H9 (cell line): Measurements from ENCODE around the gene UTP4. TPM values are rescaled to one million over a fixed set of nuclear protein-coding genes. Genes with fewer than 3 reads are reported as not detected.

Experiments used
- DNase-seq: peaks from one replicate; pipeline ENCODE4 v3.0.0-alpha.2; 2017
- H2AFZ ChIP-seq: one replicate; pipeline ENCODE4 v1.6.1; 2013; ENCODE audit warnings: mild to moderate bottlenecking, low read length, control low read depth, moderate library complexity
- H2AK5ac ChIP-seq: 2 replicates; pipeline ENCODE4 v1.6.1; 2013; ENCODE audit warnings: low read length, control low read depth, mixed read lengths; ENCODE audit not compliant: insufficient read length
- H2BK120ac ChIP-seq: one replicate; pipeline ENCODE4 v1.6.1; 2013; ENCODE audit warnings: low read depth, mild to moderate bottlenecking, low read length, control low read depth, inconsistent platforms; ENCODE audit not compliant: poor library complexity, severe bottlenecking
- H2BK12ac ChIP-seq: 2 replicates; pipeline ENCODE4 v1.6.1; 2013; ENCODE audit warnings: low read length, control low read depth, mixed read lengths, low read depth; ENCODE audit not compliant: insufficient read length
- H2BK15ac ChIP-seq: 2 replicates; pipeline ENCODE4 v1.6.1; 2013; ENCODE audit warnings: low read depth, low read length, control low read depth
- H2BK20ac ChIP-seq: one replicate; pipeline ENCODE4 v1.6.1; 2013; ENCODE audit warnings: low read depth, mild to moderate bottlenecking, low read length, control low read depth, inconsistent platforms; ENCODE audit not compliant: poor library complexity, severe bottlenecking
- H2BK5ac ChIP-seq: 2 replicates; pipeline ENCODE4 v1.6.1; 2013; ENCODE audit warnings: low read length, control low read depth, mixed read lengths; ENCODE audit not compliant: insufficient read length
- H3K14ac ChIP-seq: 2 replicates; pipeline ENCODE4 v1.6.1; 2013; ENCODE audit warnings: low read length, control low read depth; ENCODE audit not compliant: insufficient read depth
- H3K18ac ChIP-seq: 2 replicates; pipeline ENCODE4 v1.6.1; 2013; ENCODE audit warnings: low read depth, mild to moderate bottlenecking, mixed read lengths, low read length, control low read depth; ENCODE audit not compliant: insufficient read length
- H3K23ac ChIP-seq: 2 replicates; pipeline ENCODE4 v1.6.1; 2013; ENCODE audit warnings: low read length, control low read depth, mixed read lengths, low read depth; ENCODE audit not compliant: insufficient read length
- H3K23me2 ChIP-seq: 2 replicates; pipeline ENCODE4 v1.6.1; 2013; ENCODE audit warnings: low read depth, mild to moderate bottlenecking, mixed read lengths, low read length, control low read depth; ENCODE audit not compliant: insufficient read length, poor library complexity, severe bottlenecking
- H3K27ac ChIP-seq: 2 replicates; pipeline ENCODE4 v1.5.1; 2013; ENCODE audit warnings: low read length, control low read depth, mixed read lengths, low read depth; ENCODE audit not compliant: insufficient read length
- H3K27me3 ChIP-seq: 2 replicates; pipeline ENCODE4 v1.6.1; 2013; ENCODE audit warnings: low read length, control low read depth, inconsistent platforms; ENCODE audit not compliant: insufficient read depth
- H3K4ac ChIP-seq: 2 replicates; pipeline ENCODE4 v1.6.1; 2013; ENCODE audit warnings: low read depth, mild to moderate bottlenecking, control low read depth, inconsistent platforms, low read length, moderate library complexity
- H3K4me1 ChIP-seq: 2 replicates; pipeline ENCODE4 v1.6.1; 2013; ENCODE audit warnings: low read length, control low read depth, inconsistent platforms; ENCODE audit not compliant: insufficient read depth
- H3K4me2 ChIP-seq: 2 replicates; pipeline ENCODE4 v1.6.1; 2013; ENCODE audit warnings: low read length, control low read depth, mixed read lengths; ENCODE audit not compliant: insufficient read length, insufficient read depth
- H3K56ac ChIP-seq: 2 replicates; pipeline ENCODE4 v1.6.1; 2013; ENCODE audit warnings: low read depth, mild to moderate bottlenecking, mixed read lengths, low read length, control low read depth; ENCODE audit not compliant: insufficient read length
- H3K79me1 ChIP-seq: 2 replicates; pipeline ENCODE4 v1.6.1; 2013; ENCODE audit warnings: low read depth, mild to moderate bottlenecking, moderate library complexity, low read length, control low read depth, inconsistent platforms; ENCODE audit not compliant: insufficient read depth, poor library complexity, severe bottlenecking
- H3K79me2 ChIP-seq: 2 replicates; pipeline ENCODE4 v1.6.1; 2013; ENCODE audit warnings: low read length, control low read depth, inconsistent platforms; ENCODE audit not compliant: insufficient read depth
- H3K9ac ChIP-seq: 2 replicates; pipeline ENCODE4 v1.6.1; 2013; ENCODE audit warnings: low read length, control low read depth, mixed read lengths; ENCODE audit not compliant: insufficient read length; ENCODE audit errors: extremely low read depth
- H3K9me3 ChIP-seq: one replicate; pipeline ENCODE4 v1.6.1; 2013; ENCODE audit warnings: low read depth, low read length, inconsistent platforms; ENCODE audit not compliant: control insufficient read depth
- H3T11ph ChIP-seq: one replicate; pipeline ENCODE4 v1.6.1; 2013; ENCODE audit warnings: mild to moderate bottlenecking, low read length, control low read depth, inconsistent platforms
- H4K20me1 ChIP-seq: one replicate; pipeline ENCODE4 v1.6.1; 2013; ENCODE audit not compliant: control insufficient read depth, insufficient read length, insufficient read depth
- H4K5ac ChIP-seq: 2 replicates; pipeline ENCODE4 v1.6.1; 2013; ENCODE audit warnings: low read depth, mild to moderate bottlenecking, mixed read lengths, low read length, control low read depth; ENCODE audit not compliant: insufficient read length
- H4K8ac ChIP-seq: replicated peaks from 2 replicates; pipeline ENCODE4 v1.6.1; 2013; ENCODE audit warnings: low read length, control low read depth, mixed read lengths, low read depth; ENCODE audit not compliant: insufficient read length
- H4K91ac ChIP-seq: 2 replicates; pipeline ENCODE4 v1.6.1; 2013; ENCODE audit warnings: low read depth, mild to moderate bottlenecking, moderate library complexity, mixed read lengths, low read length, control low read depth; ENCODE audit not compliant: insufficient read length
- H3K27ac Mint-ChIP-seq, 3 experiments: 2 replicates in 2 of 3; 3 replicates in 1 of 3; pipeline ENCODE4 v1.8.0; 2020 to 2021; ENCODE audit warnings: mixed read lengths in 3 of 3, mild to moderate bottlenecking in 1 of 3, moderate library complexity in 1 of 3
- H3K27me3 Mint-ChIP-seq: 2 replicates; pipeline ENCODE4 v1.8.0; 2021; ENCODE audit warnings: low read depth, mild to moderate bottlenecking, moderate library complexity, mixed read lengths
- H3K36me3 Mint-ChIP-seq, 3 experiments: 2 replicates in 2 of 3; 3 replicates in 1 of 3; pipeline ENCODE4 v1.8.0; 2020 to 2021; ENCODE audit warnings: low read depth in 3 of 3, mixed read lengths in 3 of 3; ENCODE audit not compliant: insufficient read depth in 1 of 3
- H3K4me1 Mint-ChIP-seq, 2 experiments: 2 replicates each; pipeline ENCODE4 v1.8.0; 2020; ENCODE audit warnings: mixed read lengths in 2 of 2
- H3K4me3 Mint-ChIP-seq, 2 experiments: 2 replicates in 1 of 2; 3 replicates in 1 of 2; pipeline ENCODE4 v1.8.0; 2020 to 2021; ENCODE audit warnings: mild to moderate bottlenecking in 2 of 2, mixed read lengths in 2 of 2, moderate library complexity in 1 of 2
- H3K9me3 Mint-ChIP-seq, 2 experiments: 2 replicates in 1 of 2; 3 replicates in 1 of 2; pipeline ENCODE4 v1.8.0; 2020; ENCODE audit warnings: mild to moderate bottlenecking in 2 of 2, mixed read lengths in 2 of 2, moderate library complexity in 1 of 2
- WGBS: extraction: QIAGEN DNeasy Blood & Tissue Kit; methylation state at CpG from one replicate; pipeline ENCODE4 v1.1.7; 2013; ENCODE audit warnings: missing lambda C conversion rate, low lambda C conversion rate, mixed read lengths; ENCODE audit not compliant: insufficient read length; ENCODE audit errors: extremely low coverage; 5-methylcytosine and 5-hydroxymethylcytosine counted together
- total RNA-seq: library from RNA; stranded (reverse); gene quantifications from 2 replicates; pipeline ENCODE4 v1.2.1, GENCODE V29; 2021
- TF ChIP-seq, protein P1 (sequence below): fragments of 200-600 bp; sonication (generic); conservative IDR thresholded peaks from 3 replicates; pipeline ENCODE4 v1.8.0; 2021; ENCODE audit warnings: antibody characterized with exemption, mild to moderate bottlenecking

The UTP4 gene
- total RNA-seq, 1 experiment from 2014 or later: 94.0 TPM

DNA sequence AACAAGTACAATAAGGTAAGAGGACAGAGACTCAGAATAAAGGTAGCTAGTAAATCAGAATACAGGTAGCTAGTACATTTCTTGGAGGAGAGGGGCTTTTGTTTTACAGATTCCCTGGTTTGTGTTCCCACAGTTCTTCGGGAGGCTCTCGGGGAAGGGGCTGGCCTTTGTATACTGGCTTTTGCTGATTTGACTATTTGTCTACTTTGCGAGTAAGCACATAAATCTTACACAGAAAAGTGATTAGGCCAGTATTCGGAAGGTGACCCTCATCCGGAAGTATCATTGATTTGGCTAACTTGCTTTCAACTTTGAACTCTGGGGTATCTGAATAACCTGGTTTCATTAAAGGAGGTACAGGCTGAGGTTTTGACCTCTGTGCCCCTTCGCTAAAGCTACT lies 33.1 kb downstream of the UTP4 start:
- Mint-ChIP-seq H3K9me3 (no peaks in the 10 kb centered on the region), H3K4me1 (no peaks in the 10 kb centered on the region), H3K36me3 (peaks cover 48 to 89% (median 76%) of the 10 kb centered on the region in 3 experiments), H3K27ac (no peak overlapping the region), H3K4me3 (no peak overlapping the region), H3K27me3 (no peaks in the 10 kb centered on the region)
- H3K4me1 ChIP-seq: no peaks in the 10 kb centered on the region
- no peak overlapping the region for H3K18ac ChIP-seq
- H4K8ac ChIP-seq: no peak overlapping the region
- H2BK120ac ChIP-seq: no peak overlapping the region
- no peak overlapping the region for H3K4ac ChIP-seq
- no peak overlapping the region for H3K9ac ChIP-seq
- H2BK12ac ChIP-seq: no peak overlapping the region
- H3K79me1 ChIP-seq: no peaks in the 10 kb centered on the region
- no peak overlapping the region for H2BK5ac ChIP-seq
- TF ChIP-seq, protein P1, sequence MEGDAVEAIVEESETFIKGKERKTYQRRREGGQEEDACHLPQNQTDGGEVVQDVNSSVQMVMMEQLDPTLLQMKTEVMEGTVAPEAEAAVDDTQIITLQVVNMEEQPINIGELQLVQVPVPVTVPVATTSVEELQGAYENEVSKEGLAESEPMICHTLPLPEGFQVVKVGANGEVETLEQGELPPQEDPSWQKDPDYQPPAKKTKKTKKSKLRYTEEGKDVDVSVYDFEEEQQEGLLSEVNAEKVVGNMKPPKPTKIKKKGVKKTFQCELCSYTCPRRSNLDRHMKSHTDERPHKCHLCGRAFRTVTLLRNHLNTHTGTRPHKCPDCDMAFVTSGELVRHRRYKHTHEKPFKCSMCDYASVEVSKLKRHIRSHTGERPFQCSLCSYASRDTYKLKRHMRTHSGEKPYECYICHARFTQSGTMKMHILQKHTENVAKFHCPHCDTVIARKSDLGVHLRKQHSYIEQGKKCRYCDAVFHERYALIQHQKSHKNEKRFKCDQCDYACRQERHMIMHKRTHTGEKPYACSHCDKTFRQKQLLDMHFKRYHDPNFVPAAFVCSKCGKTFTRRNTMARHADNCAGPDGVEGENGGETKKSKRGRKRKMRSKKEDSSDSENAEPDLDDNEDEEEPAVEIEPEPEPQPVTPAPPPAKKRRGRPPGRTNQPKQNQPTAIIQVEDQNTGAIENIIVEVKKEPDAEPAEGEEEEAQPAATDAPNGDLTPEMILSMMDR: no peak
- no peak overlapping the region for H3K56ac ChIP-seq
- H3K79me2 ChIP-seq: no peaks in the 10 kb centered on the region
- H4K20me1 ChIP-seq: no peaks in the 10 kb centered on the region
- H2AFZ ChIP-seq: no peak overlapping the region
- H3K27ac ChIP-seq: no peak overlapping the region
- H3K23ac ChIP-seq: no peak overlapping the region
- H3T11ph ChIP-seq: no peak overlapping the region
- no peak overlapping the region for H4K5ac ChIP-seq
- no peaks in the 10 kb centered on the region for H3K27me3 ChIP-seq
- H3K4me2 ChIP-seq: no peak overlapping the region
- H3K9me3 ChIP-seq: no peaks in the 10 kb centered on the region
- H2AK5ac ChIP-seq: no peak overlapping the region
- no peak overlapping the region for H2BK20ac ChIP-seq
- DNase-seq: no peak
- WGBS: no CpG with 5 or more reads among the region's 6 CpGs
- no peak overlapping the region for H2BK15ac ChIP-seq
- H4K91ac ChIP-seq: no peak overlapping the region
- H3K23me2 ChIP-seq: no peaks in the 10 kb centered on the region
- H3K14ac ChIP-seq: no peak overlapping the region
